Measurements from ENCODE around the gene MISP3. TPM values are rescaled to one million over a fixed set of nuclear protein-coding genes. Genes with fewer than 3 reads are reported as not detected.
"Not testable (repeated sequence)": the region's sequence is repeated elsewhere in the genome, so short reads cannot be mapped to it uniquely, and the experiment has no call there.

The MISP3 gene
- total RNA-seq, 2 donors from 2014 or later = 21.1 to 25.7 TPM

- no peaks in the 10 kb centered on the region for H3K9me3 ChIP-seq
- H3K27ac ChIP-seq = no peak overlapping the region
- TF ChIP-seq, protein P1, sequence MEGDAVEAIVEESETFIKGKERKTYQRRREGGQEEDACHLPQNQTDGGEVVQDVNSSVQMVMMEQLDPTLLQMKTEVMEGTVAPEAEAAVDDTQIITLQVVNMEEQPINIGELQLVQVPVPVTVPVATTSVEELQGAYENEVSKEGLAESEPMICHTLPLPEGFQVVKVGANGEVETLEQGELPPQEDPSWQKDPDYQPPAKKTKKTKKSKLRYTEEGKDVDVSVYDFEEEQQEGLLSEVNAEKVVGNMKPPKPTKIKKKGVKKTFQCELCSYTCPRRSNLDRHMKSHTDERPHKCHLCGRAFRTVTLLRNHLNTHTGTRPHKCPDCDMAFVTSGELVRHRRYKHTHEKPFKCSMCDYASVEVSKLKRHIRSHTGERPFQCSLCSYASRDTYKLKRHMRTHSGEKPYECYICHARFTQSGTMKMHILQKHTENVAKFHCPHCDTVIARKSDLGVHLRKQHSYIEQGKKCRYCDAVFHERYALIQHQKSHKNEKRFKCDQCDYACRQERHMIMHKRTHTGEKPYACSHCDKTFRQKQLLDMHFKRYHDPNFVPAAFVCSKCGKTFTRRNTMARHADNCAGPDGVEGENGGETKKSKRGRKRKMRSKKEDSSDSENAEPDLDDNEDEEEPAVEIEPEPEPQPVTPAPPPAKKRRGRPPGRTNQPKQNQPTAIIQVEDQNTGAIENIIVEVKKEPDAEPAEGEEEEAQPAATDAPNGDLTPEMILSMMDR (IDR thresholded peaks at IDR 0.05) = no peak
- no peak for TF ChIP-seq POLR2A (IDR thresholded peaks at IDR 0.05)
- ATAC-seq (no peak), DNase-seq (no peak)
- peaks cover 0 to 2% of the 10 kb centered on the region in 2 donors for H3K36me3 ChIP-seq (replicated peaks in 1 of 2; ENCODE audit: insufficient read depth in 1 of 2, low read depth in 2 of 2)
- no peaks in the 10 kb centered on the region for H3K27me3 ChIP-seq
- H3K4me3 ChIP-seq = no peak overlapping the region
- 80 to 98% methylated on average over 4 of the region's 4 CpGs for WGBS, 2 donors
- intact Hi-C loops (cut with DNase I) = loop anchor here (10.0 kb wide), 1 partner anchor 176 kb away; the partner anchor contains the start of gene NANOS3
- H3K4me1 ChIP-seq = no peaks in the 10 kb centered on the region
Measured at GRCh38 chr19:14050512-14050911, 22.1 kb upstream of the MISP3 start.

GRCh38 chr19:14050961-14051360, 21.6 kb upstream of the MISP3 start:
- not testable (repeated sequence) for H3K27ac ChIP-seq; H3K27me3 ChIP-seq; H3K36me3 ChIP-seq (replicated peaks in 1 of 2; ENCODE audit: insufficient read depth in 1 of 2, low read depth in 2 of 2); H3K9me3 ChIP-seq; H3K4me3 ChIP-seq; ATAC-seq; DNase-seq; H3K4me1 ChIP-seq
- 89 to 94% methylated on average over 9 to 11 of the region's 11 CpGs for WGBS, 2 donors
- intact Hi-C loops (cut with DNase I) = loop anchor here (10.0 kb wide), 1 partner anchor 176 kb away; the partner anchor contains the start of gene NANOS3

GRCh38 chr19:14051980-14052379, 20.6 kb upstream of the MISP3 start:
- no peak for ATAC-seq
- 75% methylated on average over 9 of the region's 9 CpGs; no CpG with 5 or more reads in 1 of the 2 donors for WGBS, 2 donors
- intact Hi-C loops (cut with DNase I) = loop anchor here (10.0 kb wide), 1 partner anchor 177 kb away; the partner anchor contains the start of gene NANOS3
- TF ChIP-seq POLR2A (IDR thresholded peaks at IDR 0.05) = no peak
- TF ChIP-seq, protein P1 (IDR thresholded peaks at IDR 0.05) = no peak
- H3K36me3 ChIP-seq (replicated peaks in 1 of 2; ENCODE audit: insufficient read depth in 1 of 2, low read depth in 2 of 2) = peaks cover 0 to 13% of the 10 kb centered on the region in 2 donors
- H3K27me3 ChIP-seq = no peaks in the 10 kb centered on the region
- no peak overlapping the region for H3K27ac ChIP-seq
- DNase-seq = no peak
- H3K9me3 ChIP-seq = no peaks in the 10 kb centered on the region
- H3K4me1 ChIP-seq = no peaks in the 10 kb centered on the region
- H3K4me3 ChIP-seq = no peak overlapping the region

DNA sequence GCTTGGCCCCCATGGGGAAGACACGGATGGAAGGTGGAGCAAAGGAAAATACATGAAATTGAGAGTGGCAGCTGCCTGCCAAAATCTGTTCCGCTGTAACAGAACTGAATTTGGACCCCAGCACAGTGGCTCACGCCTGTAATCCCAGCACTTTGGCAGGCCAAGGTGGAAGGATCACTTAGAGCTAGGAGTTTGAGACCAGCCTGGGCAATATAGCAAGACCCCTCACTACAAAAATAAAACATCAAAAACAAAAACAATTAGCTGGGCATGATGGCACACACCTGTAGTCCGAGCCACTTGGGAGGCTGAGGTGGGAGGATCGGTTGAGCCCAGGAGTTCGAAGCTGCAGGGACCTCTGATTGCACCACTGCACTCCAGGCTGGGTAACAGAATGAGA, 20.1 kb upstream of the MISP3 start:
- intact Hi-C loops (cut with DNase I) = loop anchor here (10.0 kb wide), 1 partner anchor 178 kb away; the partner anchor contains the start of gene NANOS3
- 84 to 86% methylated on average over 6 of the region's 6 CpGs for WGBS, 2 donors
- H3K36me3 ChIP-seq (replicated peaks in 1 of 2; ENCODE audit: insufficient read depth in 1 of 2, low read depth in 2 of 2) = peaks cover 0 to 13% of the 10 kb centered on the region in 2 donors
- ATAC-seq = no peak
- H3K27me3 ChIP-seq = no peaks in the 10 kb centered on the region
- H3K9me3 ChIP-seq = no peaks in the 10 kb centered on the region
- TF ChIP-seq, protein P1 (IDR thresholded peaks at IDR 0.05) = no peak
- TF ChIP-seq POLR2A (IDR thresholded peaks at IDR 0.05) = no peak
- no peaks in the 10 kb centered on the region for H3K4me1 ChIP-seq
- no peak overlapping the region for H3K27ac ChIP-seq
- no peak overlapping the region for H3K4me3 ChIP-seq
- DNase-seq = no peak

GRCh38 chr19:14053032-14053431, 19.6 kb upstream of the MISP3 start:
- TF ChIP-seq, protein P1 (IDR thresholded peaks at IDR 0.05) = no peak
- no peak for TF ChIP-seq POLR2A (IDR thresholded peaks at IDR 0.05)
- intact Hi-C loops (cut with DNase I) = loop anchor here (10.0 kb wide), 1 partner anchor 178 kb away; the partner anchor contains the start of gene NANOS3
- Histone ChIP-seq H3K27me3 (no peaks in the 10 kb centered on the region), H3K4me3 (no peak overlapping the region), H3K9me3 (no peaks in the 10 kb centered on the region), H3K4me1 (peaks cover 5% of the 10 kb centered on the region), H3K27ac (no peak overlapping the region), H3K36me3 (replicated peaks in 1 of 2; ENCODE audit: insufficient read depth in 1 of 2, low read depth in 2 of 2) (peaks cover 0 to 13% of the 10 kb centered on the region in 2 donors)
- 91 to 92% methylated on average over 3 of the region's 3 CpGs for WGBS, 2 donors
- ATAC-seq (no peak), DNase-seq (no peak)

Data from body of pancreas (tissue), 4 donors.